DOHH2 (cell line): ENCODE results near the gene CDC42.

Source experiments
- EZH2phosphoT487 ChIP-seq: fragments of 200-600 bp; sonication (generic); IDR thresholded peaks from 2 replicates; pipeline ENCODE4 v1.6.1; 2017; ENCODE audit warnings: borderline replicate concordance, mild to moderate bottlenecking, antibody characterized with exemption, low read length, moderate library complexity, mixed read lengths
- TF ChIP-seq, protein P1 (sequence below): fragments of 200-600 bp; sonication (generic); IDR thresholded peaks from one replicate; pipeline ENCODE4 v1.5.1; 2014; ENCODE audit warnings: antibody characterized with exemption, mild to moderate bottlenecking, low read depth, low read length; ENCODE audit not compliant: poor library complexity, severe bottlenecking

DNA sequence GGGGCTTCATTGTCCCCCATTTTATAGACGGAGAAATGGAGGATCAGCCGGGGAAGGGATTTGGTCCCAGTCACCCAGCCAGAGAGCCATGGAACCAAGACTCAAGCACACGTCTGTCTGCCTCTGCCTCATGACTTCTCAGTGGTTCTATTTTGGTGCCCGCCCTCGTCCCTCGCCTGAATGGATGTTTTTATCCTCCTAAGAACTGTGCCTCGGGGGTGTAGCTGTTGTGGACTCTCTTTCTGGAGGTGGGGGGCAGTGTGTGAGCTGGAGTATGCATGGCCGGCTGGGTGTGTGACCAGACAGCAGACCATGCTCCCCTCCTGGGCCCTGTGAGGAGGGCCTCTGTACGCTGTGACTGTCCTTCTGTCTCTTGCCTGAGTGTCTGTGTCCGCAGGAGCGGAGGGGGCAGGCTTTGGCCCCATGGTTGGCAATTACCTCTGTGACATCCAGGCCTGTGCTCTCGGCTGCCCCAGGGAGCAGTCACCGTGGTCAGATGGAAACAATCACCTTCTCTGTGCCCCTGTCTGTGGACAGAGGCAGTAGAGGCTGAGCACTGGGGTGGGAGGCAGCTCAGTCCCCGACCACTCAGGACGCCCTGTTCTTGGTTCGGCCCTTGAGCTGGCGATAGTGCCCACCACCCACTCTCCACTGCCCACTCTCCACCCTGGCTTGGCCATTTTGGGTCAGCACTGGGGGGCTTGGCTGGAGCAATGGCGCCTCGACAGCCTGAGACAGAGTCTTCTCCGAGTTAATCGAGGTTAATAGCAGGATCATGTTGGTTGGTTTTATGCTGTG is 70.0 kb downstream of the CDC42 start:
- TF ChIP-seq EZH2phosphoT487, result no peak
- TF ChIP-seq, protein P1, sequence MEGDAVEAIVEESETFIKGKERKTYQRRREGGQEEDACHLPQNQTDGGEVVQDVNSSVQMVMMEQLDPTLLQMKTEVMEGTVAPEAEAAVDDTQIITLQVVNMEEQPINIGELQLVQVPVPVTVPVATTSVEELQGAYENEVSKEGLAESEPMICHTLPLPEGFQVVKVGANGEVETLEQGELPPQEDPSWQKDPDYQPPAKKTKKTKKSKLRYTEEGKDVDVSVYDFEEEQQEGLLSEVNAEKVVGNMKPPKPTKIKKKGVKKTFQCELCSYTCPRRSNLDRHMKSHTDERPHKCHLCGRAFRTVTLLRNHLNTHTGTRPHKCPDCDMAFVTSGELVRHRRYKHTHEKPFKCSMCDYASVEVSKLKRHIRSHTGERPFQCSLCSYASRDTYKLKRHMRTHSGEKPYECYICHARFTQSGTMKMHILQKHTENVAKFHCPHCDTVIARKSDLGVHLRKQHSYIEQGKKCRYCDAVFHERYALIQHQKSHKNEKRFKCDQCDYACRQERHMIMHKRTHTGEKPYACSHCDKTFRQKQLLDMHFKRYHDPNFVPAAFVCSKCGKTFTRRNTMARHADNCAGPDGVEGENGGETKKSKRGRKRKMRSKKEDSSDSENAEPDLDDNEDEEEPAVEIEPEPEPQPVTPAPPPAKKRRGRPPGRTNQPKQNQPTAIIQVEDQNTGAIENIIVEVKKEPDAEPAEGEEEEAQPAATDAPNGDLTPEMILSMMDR, result no peak
